DOHH2 (cell line): Measurements from ENCODE around the gene TSHZ3.

Experiments
- CTCF ChIP-seq: fragments of 200-600 bp; sonication (generic); IDR thresholded peaks from one replicate; pipeline ENCODE4 v1.5.1; 2014; ENCODE audit warnings: antibody characterized with exemption, mild to moderate bottlenecking, low read depth, low read length; ENCODE audit not compliant: poor library complexity, severe bottlenecking
- EZH2phosphoT487 ChIP-seq: fragments of 200-600 bp; sonication (generic); IDR thresholded peaks from 2 replicates; pipeline ENCODE4 v1.6.1; 2017; ENCODE audit warnings: borderline replicate concordance, mild to moderate bottlenecking, antibody characterized with exemption, low read length, moderate library complexity, mixed read lengths

GRCh38 chr19:31297991-31298390 is 51.2 kb downstream of the TSHZ3 start:
- TF ChIP-seq CTCF (no peak), EZH2phosphoT487 (no peak)
